Measurements from ENCODE around the gene CNFN.

- TF ChIP-seq CTCF (IDR thresholded peaks at IDR 0.05; ENCODE audit: low read depth, low read length): no peak
- no peak for TF ChIP-seq MAX (IDR thresholded peaks at IDR 0.05; ENCODE audit: low read depth, low read length)
- TF ChIP-seq POLR2A (IDR thresholded peaks at IDR 0.05; ENCODE audit: extremely low read depth, insufficient read length): no peak
Measured at GRCh38 chr19:42406111-42406510, 16.0 kb upstream of the CNFN start.
